Measurements from ENCODE around the gene NOD2.

DNA sequence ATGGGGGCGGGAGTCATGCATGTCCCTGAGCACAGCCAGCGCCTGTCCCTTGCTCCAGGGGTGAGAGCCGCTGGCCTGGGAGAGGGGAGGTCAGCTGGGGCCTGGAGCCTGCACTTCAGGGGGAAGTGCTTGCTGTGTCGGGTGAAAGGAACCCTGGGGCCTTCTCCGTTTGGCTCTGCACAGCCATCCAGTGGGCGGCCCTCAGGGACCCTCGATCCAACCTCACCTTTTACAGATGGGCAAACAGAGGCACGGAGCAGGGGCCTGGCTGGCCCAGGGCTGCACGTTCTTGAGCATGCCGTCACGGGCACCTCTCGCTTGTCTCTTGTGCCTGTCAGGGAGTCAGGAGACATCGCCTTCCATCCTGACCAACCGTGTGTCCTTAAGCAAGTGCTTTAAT lies 14.1 kb upstream of the NOD2 start:
- TF ChIP-seq TCF7 (CRISPR knock-in tag; IDR thresholded peaks at IDR 0.05; ENCODE audit: low read depth) (no peak), SMAD4 (CRISPR knock-in tag; IDR thresholded peaks at IDR 0.05) (no peak)
- TF ChIP-seq, protein P1, sequence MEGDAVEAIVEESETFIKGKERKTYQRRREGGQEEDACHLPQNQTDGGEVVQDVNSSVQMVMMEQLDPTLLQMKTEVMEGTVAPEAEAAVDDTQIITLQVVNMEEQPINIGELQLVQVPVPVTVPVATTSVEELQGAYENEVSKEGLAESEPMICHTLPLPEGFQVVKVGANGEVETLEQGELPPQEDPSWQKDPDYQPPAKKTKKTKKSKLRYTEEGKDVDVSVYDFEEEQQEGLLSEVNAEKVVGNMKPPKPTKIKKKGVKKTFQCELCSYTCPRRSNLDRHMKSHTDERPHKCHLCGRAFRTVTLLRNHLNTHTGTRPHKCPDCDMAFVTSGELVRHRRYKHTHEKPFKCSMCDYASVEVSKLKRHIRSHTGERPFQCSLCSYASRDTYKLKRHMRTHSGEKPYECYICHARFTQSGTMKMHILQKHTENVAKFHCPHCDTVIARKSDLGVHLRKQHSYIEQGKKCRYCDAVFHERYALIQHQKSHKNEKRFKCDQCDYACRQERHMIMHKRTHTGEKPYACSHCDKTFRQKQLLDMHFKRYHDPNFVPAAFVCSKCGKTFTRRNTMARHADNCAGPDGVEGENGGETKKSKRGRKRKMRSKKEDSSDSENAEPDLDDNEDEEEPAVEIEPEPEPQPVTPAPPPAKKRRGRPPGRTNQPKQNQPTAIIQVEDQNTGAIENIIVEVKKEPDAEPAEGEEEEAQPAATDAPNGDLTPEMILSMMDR (IDR thresholded peaks at IDR 0.05) = no peak
